Neutrophil (primary cell): Measurements from ENCODE around the gene GABBR2.

Source experiments
- H3K27ac ChIP-seq: fragments of 200-600 bp; sonication (generic); 2 replicates; pipeline ENCODE4 v1.5.1; 2016; ENCODE audit warnings: mild to moderate bottlenecking, moderate library complexity
- H3K27me3 ChIP-seq: fragments of 200-600 bp; sonication (generic); 2 replicates; pipeline ENCODE4 v1.6.0; 2016; ENCODE audit warnings: mild to moderate bottlenecking
- H3K36me3 ChIP-seq: fragments of 200-600 bp; sonication (generic); 2 replicates; pipeline ENCODE4 v1.5.1; 2017
- H3K4me1 ChIP-seq, 2 experiments: fragments of 200-600 bp in 1 of 2; sonication (generic) in 1 of 2; 1 replicate in 1 of 2; 2 replicates in 1 of 2; pipeline versions ENCODE4 v1.5.1 to v1.6.1; 2013 to 2016; ENCODE audit warnings: low read depth in 1 of 2, low read length in 1 of 2, mild to moderate bottlenecking in 1 of 2, moderate library complexity in 1 of 2; ENCODE audit not compliant: control insufficient read depth in 1 of 2, insufficient read depth in 1 of 2
- H3K4me3 ChIP-seq, 2 experiments: fragments of 200-600 bp in 1 of 2; sonication (generic) in 1 of 2; 1 replicate in 1 of 2; 2 replicates in 1 of 2; pipeline ENCODE4 v1.5.1; 2013 to 2016; ENCODE audit warnings: low read depth in 1 of 2, low read length in 1 of 2, mild to moderate bottlenecking in 1 of 2, moderate library complexity in 1 of 2
- H3K9me3 ChIP-seq: fragments of 200-600 bp; sonication (generic); 2 replicates; pipeline ENCODE4 v1.5.1; 2016
- CTCF ChIP-seq: fragments of 200-600 bp; sonication (generic); IDR thresholded peaks from 2 replicates; pipeline ENCODE4 v1.5.1; 2016; ENCODE audit warnings: antibody characterized with exemption

Gene GABBR2

GRCh38 chr9:98438666-98439065 lies 270.1 kb downstream of the GABBR2 start:
- no peaks in the 10 kb centered on the region for H3K4me1 ChIP-seq
- H3K9me3 ChIP-seq = no peaks in the 10 kb centered on the region
- H3K27ac ChIP-seq = no peak overlapping the region
- H3K36me3 ChIP-seq = no peaks in the 10 kb centered on the region
- H3K4me3 ChIP-seq = no peak overlapping the region
- peaks cover 37% of the 10 kb centered on the region for H3K27me3 ChIP-seq
- TF ChIP-seq CTCF = no peak

DNA sequence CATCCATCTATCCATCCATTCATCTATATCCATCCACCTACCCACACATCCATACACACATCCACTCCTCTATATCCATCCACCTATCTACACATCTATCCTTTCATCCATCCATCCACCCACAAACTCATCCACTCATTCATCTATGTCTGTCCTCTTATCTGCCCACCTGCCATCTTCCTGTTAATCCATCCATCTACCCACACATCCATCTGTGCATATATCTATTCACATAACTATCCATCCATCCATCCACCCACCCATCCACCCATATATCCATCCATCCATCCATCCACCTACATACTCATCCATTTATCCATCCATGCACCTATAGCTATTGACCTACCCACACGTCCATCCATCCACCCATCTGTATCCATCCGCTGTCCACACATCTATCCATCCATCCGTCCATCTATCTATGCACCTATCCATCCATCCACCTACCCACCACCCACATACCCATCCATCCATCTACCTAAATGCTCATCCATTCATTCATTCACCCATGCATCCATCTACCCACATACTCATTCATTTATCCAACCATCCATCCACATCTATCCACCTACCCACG lies 271.2 kb downstream of the GABBR2 start:
- H3K27ac ChIP-seq = no peak overlapping the region
- H3K36me3 ChIP-seq = no peaks in the 10 kb centered on the region
- no peak overlapping the region for H3K4me3 ChIP-seq
- no peaks in the 10 kb centered on the region for H3K4me1 ChIP-seq
- H3K27me3 ChIP-seq = peaks cover 26% of the 10 kb centered on the region
- H3K9me3 ChIP-seq = no peaks in the 10 kb centered on the region
- TF ChIP-seq CTCF = no peak

DNA sequence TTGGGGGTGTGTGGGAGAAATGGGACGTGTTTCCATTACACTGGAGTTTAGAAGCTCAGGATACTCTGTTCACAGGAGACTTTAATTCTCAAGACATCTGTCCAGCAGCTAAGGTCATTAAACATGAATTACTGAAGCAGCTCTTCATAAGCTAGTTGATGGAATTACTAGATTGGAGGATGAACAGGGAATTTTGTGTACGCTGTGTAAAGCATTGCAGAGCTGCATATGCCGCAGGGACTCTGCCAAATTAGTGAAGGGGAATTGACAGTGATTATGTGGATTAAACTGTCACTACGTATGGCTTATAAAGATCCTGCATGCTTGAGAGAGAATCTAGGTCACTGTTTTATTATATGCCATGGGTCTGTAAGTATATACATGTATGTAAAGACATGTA lies 275.8 kb downstream of the GABBR2 start:
- no peaks in the 10 kb centered on the region for H3K27me3 ChIP-seq
- no peak for TF ChIP-seq CTCF
- H3K4me1 ChIP-seq = no peaks in the 10 kb centered on the region
- H3K36me3 ChIP-seq = no peaks in the 10 kb centered on the region
- no peaks in the 10 kb centered on the region for H3K9me3 ChIP-seq
- H3K27ac ChIP-seq = no peak overlapping the region
- H3K4me3 ChIP-seq = no peak overlapping the region

DNA sequence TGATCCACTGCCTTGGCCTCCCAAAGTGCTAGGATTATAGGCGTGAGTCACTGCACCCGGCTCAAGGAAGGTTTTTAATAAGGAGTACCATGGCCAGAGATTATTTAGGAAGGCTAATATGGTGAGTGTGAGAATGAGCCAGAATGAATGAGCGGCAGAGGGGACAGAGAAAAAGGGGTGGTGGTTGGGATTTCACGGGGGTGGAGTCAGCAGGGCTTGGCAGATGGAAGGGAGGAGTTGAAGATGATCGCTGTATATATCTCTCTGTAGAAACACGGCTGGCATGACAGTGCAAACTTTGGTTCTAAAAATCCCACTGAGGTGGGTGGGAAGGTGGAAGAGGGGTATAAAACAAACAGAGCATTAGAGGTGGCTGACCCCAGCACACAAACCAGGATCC lies 276.6 kb downstream of the GABBR2 start:
- Histone ChIP-seq H3K27ac (no peak overlapping the region), H3K36me3 (no peaks in the 10 kb centered on the region)
- TF ChIP-seq CTCF = no peak

DNA sequence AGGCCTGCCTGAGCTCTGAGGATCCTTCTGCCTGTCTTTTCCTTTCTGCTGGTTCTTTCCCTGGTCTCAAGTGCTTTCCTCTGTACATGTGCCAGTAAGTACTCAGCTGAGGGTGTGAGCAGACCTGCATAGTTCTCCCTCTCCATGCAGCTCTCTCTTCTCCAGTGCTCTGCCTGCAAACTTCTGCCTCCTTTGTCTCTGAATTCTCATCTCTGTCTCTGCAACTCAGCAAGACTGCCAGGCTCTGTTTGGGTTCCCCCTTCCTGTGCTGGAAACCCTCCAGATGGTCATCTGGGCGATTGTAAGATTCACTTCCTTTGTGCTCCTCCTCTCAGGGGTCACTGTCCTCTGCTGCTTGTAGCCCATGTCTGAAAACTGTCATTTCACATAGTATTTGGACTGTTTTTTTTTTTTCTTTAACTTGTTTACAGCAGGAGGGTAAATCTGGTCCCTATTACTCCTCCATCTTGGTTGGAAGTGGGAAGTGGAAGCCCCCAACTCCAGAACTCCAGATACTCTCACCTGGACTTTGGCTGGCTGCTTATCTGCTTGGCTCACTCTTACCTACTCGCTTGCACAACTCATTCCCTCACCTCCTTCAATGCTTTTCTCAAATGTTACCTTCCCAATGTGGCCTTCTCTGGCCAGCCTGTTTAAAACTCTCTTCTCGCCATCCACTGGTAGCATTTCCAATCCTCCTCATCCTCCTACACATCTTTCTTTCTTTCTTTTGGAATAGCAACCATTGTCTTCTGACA lies 278.0 kb downstream of the GABBR2 start:
- Histone ChIP-seq H3K36me3 (no peaks in the 10 kb centered on the region), H3K9me3 (no peaks in the 10 kb centered on the region), H3K27ac (no peak overlapping the region), H3K27me3 (no peaks in the 10 kb centered on the region), H3K4me3 (no peak overlapping the region), H3K4me1 (no peaks in the 10 kb centered on the region)
- TF ChIP-seq CTCF = no peak

More for the DNA sequence above, 276.6 kb downstream of the GABBR2 start:
- H3K4me3 ChIP-seq = no peak overlapping the region
- H3K9me3 ChIP-seq = no peaks in the 10 kb centered on the region
- no peaks in the 10 kb centered on the region for H3K4me1 ChIP-seq
- no peaks in the 10 kb centered on the region for H3K27me3 ChIP-seq
